Body of pancreas (tissue), 4 donors: ENCODE measurements around the gene OSBPL1A. TPM values are rescaled to one million over a fixed set of nuclear protein-coding genes. Genes with fewer than 3 reads are reported as not detected.

Experiments
- ATAC-seq: fragments of 150-250 bp; one replicate; pipeline ENCODE4 v1.9.1; 2016
- DNase-seq, 4 donors: peaks; one replicate each; pipeline ENCODE4 v3.0.0-alpha.2; 2019
- H3K27ac ChIP-seq, 4 donors: fragments of 200-600 bp; sonication (generic); 1 replicate in 3 of 4; 2 replicates in 1 of 4; pipeline versions ENCODE4 v1.5.1 to v1.6.1; 2016 to 2019; ENCODE audit warnings: mild to moderate bottlenecking in 1 of 4, mixed read lengths in 1 of 4, moderate library complexity in 1 of 4
- H3K27me3 ChIP-seq, 2 donors: fragments of 200-600 bp; sonication (generic); one replicate each; pipeline ENCODE4 v1.6.0; 2016; ENCODE audit warnings: mild to moderate bottlenecking in 1 of 2
- H3K36me3 ChIP-seq, 2 donors: fragments of 200-600 bp; sonication (generic); replicated peaks in 1 of 2; 2 replicates each; pipeline ENCODE4 v1.5.1; 2016; ENCODE audit warnings: low read depth in 2 of 2; ENCODE audit not compliant: insufficient read depth in 1 of 2
- H3K4me1 ChIP-seq: fragments of 200-600 bp; sonication (generic); one replicate; pipeline ENCODE4 v1.6.0; 2016
- H3K4me3 ChIP-seq, 2 donors: fragments of 200-600 bp; sonication (generic); 1 replicate in 1 of 2; 2 replicates in 1 of 2; pipeline ENCODE4 v1.5.1; 2016 to 2019
- H3K9me3 ChIP-seq, 3 donors: fragments of 200-600 bp; sonication (generic); 1 replicate in 2 of 3; 2 replicates in 1 of 3; pipeline ENCODE4 v1.5.1; 2016
- CTCF ChIP-seq, 7 experiments: fragments of 450-650 bp in 4 of 7; fragments of 200-600 bp in 3 of 7; sonication (generic) in 3 of 7; IDR thresholded peaks; one replicate each; pipeline ENCODE4 v1.5.1; 2016 to 2019; ENCODE audit warnings: antibody characterized with exemption in 7 of 7
- POLR2A ChIP-seq, 3 donors: fragments of 450-650 bp; IDR thresholded peaks; one replicate each; pipeline ENCODE4 v1.6.1; 2016; ENCODE audit warnings: antibody characterized with exemption in 3 of 3, mild to moderate bottlenecking in 2 of 3
- WGBS, 2 donors: methylation state at CpG; one replicate each; pipeline ENCODE4 v1.1.5; 2017; 5-methylcytosine and 5-hydroxymethylcytosine counted together
- intact Hi-C: fragments of 100-400 bp; cut with DNase I; formaldehyde crosslinking; loops from one replicate; pipeline ENCODE4 v1.15.1; 2023
- total RNA-seq, 2 donors: library from RNA; depleted of rRNA; stranded (reverse); fragments of >200 nt; gene quantifications; one replicate each; pipeline ENCODE4 v1.1.0, GENCODE V29; 2016

The OSBPL1A gene
- total RNA-seq, 2 donors from 2014 or later, result 20.5 to 78.4 TPM

GRCh38 chr18:24246143-24246542 lies 151.5 kb downstream of the OSBPL1A start:
- WGBS, 2 donors, result 93% methylated on average over 3 of the region's 3 CpGs
- Histone ChIP-seq H3K4me3 (no peak overlapping the region), H3K27me3 (no peaks in the 10 kb centered on the region), H3K27ac (no peak overlapping the region), H3K36me3 (no peaks in the 10 kb centered on the region), H3K9me3 (no peaks in the 10 kb centered on the region), H3K4me1 (no peaks in the 10 kb centered on the region)
- intact Hi-C loops, result no loop called here
- DNase-seq, result no peak
- TF ChIP-seq POLR2A (IDR thresholded peaks at IDR 0.05), result no peak
- no peak for TF ChIP-seq CTCF (IDR thresholded peaks at IDR 0.05)
- ATAC-seq, result no peak

- DNase-seq, result no peak
- Histone ChIP-seq H3K27me3 (no peaks in the 10 kb centered on the region), H3K4me1 (no peaks in the 10 kb centered on the region), H3K4me3 (no peak overlapping the region), H3K9me3 (no peaks in the 10 kb centered on the region), H3K27ac (no peak overlapping the region), H3K36me3 (no peaks in the 10 kb centered on the region)
- TF ChIP-seq POLR2A (IDR thresholded peaks at IDR 0.05) (no peak), CTCF (IDR thresholded peaks at IDR 0.05) (no peak)
- ATAC-seq, result no peak
- intact Hi-C loops, result no loop called here
- WGBS, 2 donors, result 94 to 96% methylated on average over 5 of the region's 5 CpGs
These were observed 152.9 kb downstream of the OSBPL1A start for GRCh38 chr18:24244698-24245097.

- no peak for DNase-seq
- Histone ChIP-seq H3K4me1 (no peaks in the 10 kb centered on the region), H3K36me3 (no peaks in the 10 kb centered on the region), H3K9me3 (no peaks in the 10 kb centered on the region), H3K4me3 (no peak overlapping the region), H3K27me3 (no peaks in the 10 kb centered on the region), H3K27ac (no peak overlapping the region)
- TF ChIP-seq CTCF (IDR thresholded peaks at IDR 0.05) (no peak), POLR2A (IDR thresholded peaks at IDR 0.05) (no peak)
- ATAC-seq, result no peak
- intact Hi-C loops, result no loop called here
- WGBS, 2 donors, result 64 to 71% methylated on average over 1 of the region's 1 CpG
These were observed 153.9 kb downstream of the OSBPL1A start for GRCh38 chr18:24243677-24244076.

- Histone ChIP-seq H3K4me1 (no peaks in the 10 kb centered on the region), H3K27me3 (no peaks in the 10 kb centered on the region), H3K27ac (no peak overlapping the region), H3K9me3 (no peaks in the 10 kb centered on the region), H3K36me3 (no peaks in the 10 kb centered on the region), H3K4me3 (no peak overlapping the region)
- TF ChIP-seq CTCF (IDR thresholded peaks at IDR 0.05) (no peak), POLR2A (IDR thresholded peaks at IDR 0.05) (no peak)
- DNase-seq (no peak), ATAC-seq (no peak)
- WGBS, 2 donors, result 83 to 85% methylated on average over 2 of the region's 2 CpGs
- intact Hi-C loops, result no loop called here
These were observed 158.3 kb downstream of the OSBPL1A start for GRCh38 chr18:24239341-24239740.

- intact Hi-C loops, result no loop called here
These were observed 159.2 kb downstream of the OSBPL1A start for GRCh38 chr18:24238387-24238786.

More at GRCh38 chr18:24238387-24238786, 159.2 kb downstream of the OSBPL1A start:
- Histone ChIP-seq H3K27me3 (no peaks in the 10 kb centered on the region), H3K36me3 (no peaks in the 10 kb centered on the region), H3K9me3 (no peaks in the 10 kb centered on the region), H3K4me3 (no peak overlapping the region), H3K4me1 (no peaks in the 10 kb centered on the region), H3K27ac (no peak overlapping the region)
- TF ChIP-seq POLR2A (IDR thresholded peaks at IDR 0.05) (no peak), CTCF (IDR thresholded peaks at IDR 0.05) (no peak)
- WGBS, 2 donors, result 61 to 74% methylated on average over 5 of the region's 5 CpGs
- DNase-seq (no peak), ATAC-seq (no peak)
